ENCODE data around the gene UTS2R. TPM values are rescaled to one million over a fixed set of nuclear protein-coding genes. Genes with fewer than 3 reads are reported as not detected.

Gene UTS2R
- total RNA-seq = not detected in 2 replicates

GRCh38 chr17:82371333-82372248, at the start of gene UTS2R:
TSS of gene UTS2R (plus strand) at chr17:82371765. CDS start at chr17:82374325, 2,560 bp downstream.

GRCh38 chr17:82333279-82334171, 38.0 kb upstream of the UTS2R start, which contains the start of gene SECTM1:
TSS of gene SECTM1 (minus strand) at chr17:82333766. CDS start at chr17:82327240, 6,526 bp downstream.

GRCh38 chr17:82358465-82359350, 12.9 kb upstream of the UTS2R start, which contains the start of gene TEX19:
TSS of gene TEX19 (plus strand) at chr17:82359247. CDS start at chr17:82362151, 2,904 bp downstream.

GRCh38 chr17:82418001-82418986, 46.7 kb downstream of the UTS2R start, which contains the start of the genes HEXD and OGFOD3:
TSS of gene HEXD (plus strand) at chr17:82418347. CDS start at chr17:82419800, 1,453 bp downstream.
TSS of gene OGFOD3 (minus strand) at chr17:82418586. CDS start at chr17:82418485, 101 bp downstream.

Other genes starting within 250 kb of the UTS2R start
- 9.2 and 11.1 TPM in 2 replicates for gene CCDC57, start 158.9 kb upstream of the UTS2R start, total RNA-seq
- 201 and 213 TPM in 2 replicates for gene SLC16A3, start 142.7 kb upstream of the UTS2R start, total RNA-seq
- 31.8 and 34.0 TPM in 2 replicates for gene CSNK1D, start 98.1 kb upstream of the UTS2R start, total RNA-seq
- 0.30 and 0.34 TPM in 2 replicates for gene CD7, start 54.2 kb upstream of the UTS2R start, total RNA-seq
- gene SECTM1, start 38.0 kb upstream of the UTS2R start, total RNA-seq = 12.9 and 14.0 TPM in 2 replicates
- not detected in 2 replicates for gene TEX19, start 12.5 kb upstream of the UTS2R start, total RNA-seq
- gene HEXD, start 46.6 kb downstream of the UTS2R start, total RNA-seq = 8.8 and 9.9 TPM in 2 replicates
- 24.8 and 30.4 TPM in 2 replicates for gene OGFOD3, start 46.8 kb downstream of the UTS2R start, total RNA-seq
- 68.1 and 68.7 TPM in 2 replicates for gene CYBC1, start 79.0 kb downstream of the UTS2R start, total RNA-seq
- 29.4 and 40.4 TPM in 2 replicates for gene NARF, start 87.0 kb downstream of the UTS2R start, total RNA-seq
- 36.6 and 36.7 TPM in 2 replicates for gene FOXK2, start 148.0 kb downstream of the UTS2R start, total RNA-seq